IMR-90 (cell line): ENCODE measurements around the gene GATA3. TPM values are rescaled to one million over a fixed set of nuclear protein-coding genes. Genes with fewer than 3 reads are reported as not detected.

Experiments used
- ATAC-seq: fragments of 200-7000 bp; cut with Tn5 transposase; 2 replicates; pipeline ENCODE4 v1.9.1; 2020; ENCODE audit warnings: low read depth, mild to moderate bottlenecking, moderate library complexity
- BruUV-seq: library from RNA; stranded (reverse); fragments of 400-500 nt; replicated peaks from 2 replicates; lab custom pipeline; 2021; lab: Mats Ljungman, UMichigan
- CTCF ChIA-PET: fragments of 300-600 bp; formaldehyde crosslinking; extraction: SDS; loops from one replicate; lab custom pipeline; 2021; ENCODE audit warnings: antibody characterized with exemption; lab: Yijun Ruan, JAX
- POLR2A ChIA-PET: fragments of 300-600 bp; sonication (Branson Sonifier 250); formaldehyde crosslinking; loops from one replicate; lab custom pipeline; 2022; ENCODE audit warnings: antibody characterized with exemption; ENCODE audit not compliant: unreplicated experiment; lab: Charles Lee
- DNase-seq: peaks from one replicate; pipeline ENCODE4 v3.0.0; 2013
- H2AFZ ChIP-seq: replicated peaks from 2 replicates; pipeline ENCODE3; 2013; ENCODE audit warnings: low read length, mild to moderate bottlenecking; ENCODE audit not compliant: poor library complexity
- H2AK5ac ChIP-seq: 2 replicates; pipeline ENCODE4 v1.6.1; 2013; ENCODE audit warnings: low read depth, low read length, inconsistent platforms
- H2AK9ac ChIP-seq: replicated peaks from 2 replicates; pipeline ENCODE3; 2013; ENCODE audit warnings: mild to moderate bottlenecking, low read depth, low read length, moderate library complexity; ENCODE audit not compliant: poor library complexity
- H2BK120ac ChIP-seq: 2 replicates; pipeline ENCODE4 v1.6.1; 2013; ENCODE audit warnings: low read depth, low read length, inconsistent platforms
- H2BK15ac ChIP-seq: 3 replicates; pipeline ENCODE4 v1.6.1; 2013; ENCODE audit warnings: low read depth, low read length, inconsistent platforms
- H2BK20ac ChIP-seq: 2 replicates; pipeline ENCODE4 v1.6.1; 2013; ENCODE audit warnings: low read depth, mild to moderate bottlenecking, inconsistent platforms, low read length, moderate library complexity
- H2BK5ac ChIP-seq: 2 replicates; pipeline ENCODE4 v1.6.1; 2013; ENCODE audit warnings: mild to moderate bottlenecking, low read depth, low read length, inconsistent platforms; ENCODE audit not compliant: poor library complexity, severe bottlenecking
- H3K14ac ChIP-seq: replicated peaks from 2 replicates; pipeline ENCODE4 v1.6.1; 2013; ENCODE audit warnings: low read depth, low read length, inconsistent platforms
- H3K18ac ChIP-seq: 2 replicates; pipeline ENCODE4 v1.6.1; 2013; ENCODE audit warnings: low read depth, low read length, control low read depth
- H3K23ac ChIP-seq: 2 replicates; pipeline ENCODE4 v1.6.1; 2013; ENCODE audit warnings: low read depth, low read length, inconsistent platforms
- H3K27ac ChIP-seq: 2 replicates; pipeline ENCODE4 v1.5.1; 2013; ENCODE audit warnings: mild to moderate bottlenecking, control low read depth, low read length; ENCODE audit not compliant: insufficient read depth
- H3K27me3 ChIP-seq: 2 replicates; pipeline ENCODE4 v1.6.1; 2013; ENCODE audit warnings: low read length; ENCODE audit not compliant: control insufficient read depth, insufficient read depth
- H3K36me3 ChIP-seq: 2 replicates; pipeline ENCODE4 v1.6.1; 2013; ENCODE audit warnings: low read length, mixed read lengths; ENCODE audit not compliant: control insufficient read depth, insufficient read depth
- H3K4ac ChIP-seq: 2 replicates; pipeline ENCODE4 v1.6.1; 2013; ENCODE audit warnings: low read depth, low read length, inconsistent platforms
- H3K4me1 ChIP-seq: 2 replicates; pipeline ENCODE4 v1.6.1; 2013; ENCODE audit warnings: low read length, mixed read lengths; ENCODE audit not compliant: control insufficient read depth, insufficient read depth
- H3K4me2 ChIP-seq: 2 replicates; pipeline ENCODE4 v1.6.1; 2013; ENCODE audit warnings: low read depth, mild to moderate bottlenecking, control low read depth, low read length, moderate library complexity
- H3K4me3 ChIP-seq: 2 replicates; pipeline ENCODE4 v1.5.1; 2013; ENCODE audit warnings: low read depth, mild to moderate bottlenecking, control low read depth, low read length, moderate library complexity; ENCODE audit not compliant: insufficient read depth
- H3K56ac ChIP-seq: 2 replicates; pipeline ENCODE4 v1.6.1; 2013; ENCODE audit warnings: low read length, inconsistent platforms; ENCODE audit not compliant: insufficient read depth; ENCODE audit errors: extremely low read depth
- H3K79me1 ChIP-seq, 2 experiments: 2 replicates each; pipeline ENCODE4 v1.6.1; 2013; ENCODE audit warnings: low read length in 2 of 2, inconsistent platforms in 1 of 2, low read depth in 1 of 2
- H3K9ac ChIP-seq: 2 replicates; pipeline ENCODE4 v1.6.1; 2013; ENCODE audit warnings: low read depth, low read length, control low read depth
- H3K9me1 ChIP-seq: 2 replicates; pipeline ENCODE4 v1.6.1; 2013; ENCODE audit warnings: low read length, inconsistent platforms; ENCODE audit not compliant: insufficient read depth
- H3K9me3 ChIP-seq: 2 replicates; pipeline ENCODE4 v1.6.1; 2013; ENCODE audit warnings: low read length; ENCODE audit not compliant: control insufficient read depth, insufficient read depth
- H4K20me1 ChIP-seq: 2 replicates; pipeline ENCODE4 v1.6.1; 2013; ENCODE audit warnings: low read length, inconsistent platforms; ENCODE audit not compliant: insufficient read depth
- H4K5ac ChIP-seq: 2 replicates; pipeline ENCODE4 v1.6.1; 2013; ENCODE audit warnings: mild to moderate bottlenecking, low read depth, low read length, control low read depth
- H4K8ac ChIP-seq, 2 experiments: 2 replicates each; pipeline ENCODE4 v1.6.1; 2013; ENCODE audit warnings: low read depth in 2 of 2, low read length in 2 of 2, control low read depth in 1 of 2, inconsistent platforms in 1 of 2
- H4K91ac ChIP-seq: 2 replicates; pipeline ENCODE4 v1.6.1; 2013; ENCODE audit warnings: low read depth, low read length, inconsistent platforms; ENCODE audit not compliant: insufficient read depth
- BHLHE40 ChIP-seq: fragments of 150-350 bp; IDR thresholded peaks from 2 replicates; pipeline ENCODE4 v1.6.1; 2016; ENCODE audit warnings: mild to moderate bottlenecking, low read depth, low read length
- CEBPB ChIP-seq: IDR thresholded peaks from 2 replicates; pipeline ENCODE4 v1.6.1; 2012; ENCODE audit warnings: low read depth, low read length, improper control_type of control experiment
- CHD1 ChIP-seq: IDR thresholded peaks from 2 replicates; pipeline ENCODE4 v1.6.1; 2012; ENCODE audit warnings: low read depth, low read length, improper control_type of control experiment
- CTCF ChIP-seq: conservative IDR thresholded peaks from 2 replicates; pipeline ENCODE4 v1.5.1; 2012; ENCODE audit warnings: mild to moderate bottlenecking, low read depth, low read length, improper control_type of control experiment
- ELK1 ChIP-seq: fragments of 150-350 bp; IDR thresholded peaks from 2 replicates; pipeline ENCODE4 v1.6.1; 2016; ENCODE audit warnings: low read depth, mild to moderate bottlenecking, low read length, moderate library complexity, borderline replicate concordance
- FOS ChIP-seq: fragments of 150-350 bp; IDR thresholded peaks from 2 replicates; pipeline ENCODE4 v1.6.1; 2016; ENCODE audit warnings: low read depth, low read length
- MAFK ChIP-seq: IDR thresholded peaks from 2 replicates; pipeline ENCODE4 v1.6.1; 2012; ENCODE audit warnings: low read depth, low read length, improper control_type of control experiment
- MAZ ChIP-seq: IDR thresholded peaks from 2 replicates; pipeline ENCODE4 v1.6.1; 2012; ENCODE audit warnings: low read depth, mild to moderate bottlenecking, low read length, improper control_type of control experiment, moderate library complexity, borderline replicate concordance
- MXI1 ChIP-seq: IDR thresholded peaks from 2 replicates; pipeline ENCODE4 v1.6.1; 2012; ENCODE audit warnings: low read depth, mild to moderate bottlenecking, low read length, moderate library complexity, borderline replicate concordance
- NFE2L2 ChIP-seq: fragments of 150-350 bp; IDR thresholded peaks from 2 replicates; pipeline ENCODE4 v1.6.1; 2016; ENCODE audit warnings: low read depth, mild to moderate bottlenecking, low read length
- POLR2A ChIP-seq: IDR thresholded peaks from 2 replicates; pipeline ENCODE4 v1.6.1; 2012; ENCODE audit warnings: mild to moderate bottlenecking, low read depth, low read length
- RAD21 ChIP-seq: IDR thresholded peaks from 2 replicates; pipeline ENCODE4 v1.6.1; 2012; ENCODE audit warnings: low read length, improper control_type of control experiment
- RCOR1 ChIP-seq: IDR thresholded peaks from 2 replicates; pipeline ENCODE4 v1.6.1; 2012; ENCODE audit warnings: mild to moderate bottlenecking, low read length, improper control_type of control experiment; ENCODE audit not compliant: insufficient replicate concordance
- RFX5 ChIP-seq: IDR thresholded peaks from 2 replicates; pipeline ENCODE4 v1.8.0; 2012; ENCODE audit warnings: low read depth, mild to moderate bottlenecking, low read length, moderate library complexity
- SMC3 ChIP-seq: fragments of 150-350 bp; IDR thresholded peaks from 2 replicates; pipeline ENCODE4 v1.6.1; 2016; ENCODE audit warnings: low read depth, mild to moderate bottlenecking, antibody characterized with exemption, low read length, moderate library complexity
- USF2 ChIP-seq: fragments of 150-350 bp; IDR thresholded peaks from 2 replicates; pipeline ENCODE4 v1.6.1; 2017; ENCODE audit warnings: mild to moderate bottlenecking, antibody characterized with exemption, low read length, low read depth
- WGBS, 2 experiments: methylation state at CpG; one replicate each; pipeline versions ENCODE4 v1.1.5 to v1.1.7; 2013; ENCODE audit warnings: missing lambda C conversion rate in 2 of 2; ENCODE audit not compliant: insufficient read length in 1 of 2; ENCODE audit errors: extremely low coverage in 2 of 2; 5-methylcytosine and 5-hydroxymethylcytosine counted together
- dilution Hi-C: fragments of 300-500 bp; cut with HindIII; formaldehyde crosslinking; loops from one replicate; pipeline ENCODE4 v1.14.3; 2018; ENCODE audit warnings: low sequenced_read_pairs; ENCODE audit not compliant: unreplicated experiment
- in situ Hi-C: fragments of 300-500 bp; cut with MboI; formaldehyde crosslinking; loops from 3 replicates; pipeline ENCODE4 v1.14.3; 2019; ENCODE audit warnings: low sequenced_read_pairs, inconsistent platforms, mixed read lengths
- intact Hi-C: fragments of 100-400 bp; cut with micrococcal nuclease; formaldehyde crosslinking; loops from 2 replicates; pipeline ENCODE4 v1.10.0; 2022
- polyA plus RNA-seq, 3 experiments: library from polyadenylated mRNA; depleted of rRNA; stranded (reverse); fragments of >200 nt; gene quantifications; 2 replicates each; pipeline ENCODE4 v1.2.3, GENCODE V29; 2012; ENCODE audit warnings: low replicate concordance in 1 of 3
- total RNA-seq: library from RNA; depleted of rRNA; stranded (reverse); fragments of >200 nt; gene quantifications from 2 replicates; pipeline ENCODE4 v1.2.3, GENCODE V29; 2012

The GATA3 gene
- total and polyA plus RNA-seq, 2 of the 4 experiments (the other 2 are of a cell fraction) = 0.21 TPM; not detected in 1

GRCh38 chr10:8064436-8064835 lies 9.9 kb downstream of the GATA3 start:
- no peak overlapping the region for H2AFZ ChIP-seq
- H4K5ac ChIP-seq = no peak overlapping the region
- peaks cover 41% of the 10 kb centered on the region for H3K27me3 ChIP-seq
- no peak overlapping the region for H4K91ac ChIP-seq
- no peak overlapping the region for H2BK120ac ChIP-seq
- H3K36me3 ChIP-seq = no peaks in the 10 kb centered on the region
- CTCF ChIA-PET = no interaction called here
- H2AK9ac ChIP-seq = no peak overlapping the region
- ATAC-seq (no peak), DNase-seq (no peak)
- H3K4me1 ChIP-seq = peaks cover 3% of the 10 kb centered on the region
- H3K9me3 ChIP-seq = no peaks in the 10 kb centered on the region
- no peak overlapping the region for H3K27ac ChIP-seq
- WGBS, 2 experiments = 49% methylated on average over 3 of the region's 5 CpGs; no CpG with 5 or more reads in 1 of the 2 experiments
- H3K56ac ChIP-seq = no peak overlapping the region
- dilution Hi-C loops (no loop called here), intact Hi-C loops (no loop called here), in situ Hi-C loops (no loop called here)
- no peak overlapping the region for H2BK15ac ChIP-seq
- no peak overlapping the region for H2BK5ac ChIP-seq
- no peak overlapping the region for H3K4me2 ChIP-seq
- POLR2A ChIA-PET = no interaction called here
- H4K20me1 ChIP-seq = no peaks in the 10 kb centered on the region
- H3K18ac ChIP-seq = no peak overlapping the region
- TF ChIP-seq ELK1 = no peak
- no peak for TF ChIP-seq NFE2L2
- TF ChIP-seq BHLHE40 = no peak
- no peak for TF ChIP-seq RCOR1
- no peak for TF ChIP-seq CHD1
- no peak for TF ChIP-seq SMC3
- no peak for TF ChIP-seq POLR2A
- no peak for TF ChIP-seq CEBPB
- TF ChIP-seq RAD21 = no peak
- no peak for TF ChIP-seq RFX5
- no peak for TF ChIP-seq FOS
- no peak for TF ChIP-seq CTCF
- TF ChIP-seq MAZ = no peak
- no peak for TF ChIP-seq USF2
- no peak for TF ChIP-seq MXI1
- TF ChIP-seq MAFK = no peak
- H3K4ac ChIP-seq = no peak overlapping the region
- H2BK20ac ChIP-seq = no peak overlapping the region
- H3K14ac ChIP-seq = no peak overlapping the region
- H3K9ac ChIP-seq = no peak overlapping the region
- no peak overlapping the region for H2AK5ac ChIP-seq
- no peaks in the 10 kb centered on the region; the same call in 1 of the 2 replicates for H3K9me1 ChIP-seq
- no TSS peak for BruUV-seq
- H3K23ac ChIP-seq = no peak overlapping the region
- H3K4me3 ChIP-seq = no peak overlapping the region
- no peak overlapping the region for H4K8ac ChIP-seq
- H3K79me1 ChIP-seq = no peaks in the 10 kb centered on the region
